KOPT-K1 (cell line): ENCODE data around the gene CAMK2B.

Experiments
- H3K27ac ChIP-seq: fragments of 200-600 bp; sonication (generic); 2 replicates; pipeline ENCODE4 v1.5.1; 2016; ENCODE audit warnings: antibody characterized with exemption, mild to moderate bottlenecking, low read depth, low read length; ENCODE audit not compliant: poor library complexity, severe bottlenecking
- H3K36me3 ChIP-seq: fragments of 200-600 bp; sonication (generic); 2 replicates; pipeline ENCODE4 v1.5.1; 2017; ENCODE audit warnings: antibody characterized with exemption, mild to moderate bottlenecking, low read length, moderate library complexity; ENCODE audit not compliant: insufficient read depth
- H3K9me3 ChIP-seq: fragments of 200-600 bp; sonication (generic); 2 replicates; pipeline ENCODE4 v1.5.1; 2017; ENCODE audit warnings: antibody characterized with exemption, low read length, mild to moderate bottlenecking; ENCODE audit not compliant: insufficient read depth, poor library complexity, severe bottlenecking

CAMK2B gene

GRCh38 chr7:44287488-44288380, 37.7 kb downstream of the CAMK2B start:
- Histone ChIP-seq H3K27ac (no peak overlapping the region), H3K9me3 (no peaks in the 10 kb centered on the region), H3K36me3 (no peaks in the 10 kb centered on the region)

- H3K36me3 ChIP-seq: no peaks in the 10 kb centered on the region
- no peak overlapping the region for H3K27ac ChIP-seq
- H3K9me3 ChIP-seq: no peaks in the 10 kb centered on the region
Observed at GRCh38 chr7:44286618-44287487, 38.5 kb downstream of the CAMK2B start.

GRCh38 chr7:44286182-44286617, 39.2 kb downstream of the CAMK2B start:
- no peaks in the 10 kb centered on the region for H3K36me3 ChIP-seq
- no peak overlapping the region for H3K27ac ChIP-seq
- H3K9me3 ChIP-seq: no peaks in the 10 kb centered on the region

GRCh38 chr7:44285561-44285960, 39.8 kb downstream of the CAMK2B start:
- Histone ChIP-seq H3K27ac (no peak overlapping the region), H3K9me3 (no peaks in the 10 kb centered on the region), H3K36me3 (no peaks in the 10 kb centered on the region)

GRCh38 chr7:44284881-44285541, 40.4 kb downstream of the CAMK2B start:
- H3K36me3 ChIP-seq: no peaks in the 10 kb centered on the region

GRCh38 chr7:44284216-44284615, 41.2 kb downstream of the CAMK2B start:
- no peak overlapping the region for H3K27ac ChIP-seq
- no peaks in the 10 kb centered on the region for H3K9me3 ChIP-seq

More at GRCh38 chr7:44284881-44285541, 40.4 kb downstream of the CAMK2B start:
- Histone ChIP-seq H3K9me3 (no peaks in the 10 kb centered on the region), H3K27ac (no peak overlapping the region)

GRCh38 chr7:44283381-44284211, 41.8 kb downstream of the CAMK2B start:
- H3K27ac ChIP-seq: no peak overlapping the region
- H3K9me3 ChIP-seq: no peaks in the 10 kb centered on the region
- H3K36me3 ChIP-seq: no peaks in the 10 kb centered on the region

More at GRCh38 chr7:44284216-44284615, 41.2 kb downstream of the CAMK2B start:
- H3K36me3 ChIP-seq: no peaks in the 10 kb centered on the region

- Histone ChIP-seq H3K9me3 (no peaks in the 10 kb centered on the region), H3K27ac (no peak overlapping the region), H3K36me3 (no peaks in the 10 kb centered on the region)
Observed at GRCh38 chr7:44282601-44283171, 42.7 kb downstream of the CAMK2B start.

GRCh38 chr7:44281811-44282600, 43.4 kb downstream of the CAMK2B start:
- no peaks in the 10 kb centered on the region for H3K36me3 ChIP-seq
- H3K27ac ChIP-seq: no peak overlapping the region
- no peaks in the 10 kb centered on the region for H3K9me3 ChIP-seq

- H3K27ac ChIP-seq: no peak overlapping the region
- no peaks in the 10 kb centered on the region for H3K9me3 ChIP-seq
- no peaks in the 10 kb centered on the region for H3K36me3 ChIP-seq
Observed at GRCh38 chr7:44280993-44281721, 44.2 kb downstream of the CAMK2B start.

- Histone ChIP-seq H3K27ac (no peak overlapping the region), H3K36me3 (no peaks in the 10 kb centered on the region)
Observed at GRCh38 chr7:44280636-44280992, 44.8 kb downstream of the CAMK2B start.

GRCh38 chr7:44279731-44280505, 45.5 kb downstream of the CAMK2B start:
- H3K36me3 ChIP-seq: no peaks in the 10 kb centered on the region
- no peak overlapping the region for H3K27ac ChIP-seq
- H3K9me3 ChIP-seq: no peaks in the 10 kb centered on the region

More at GRCh38 chr7:44280636-44280992, 44.8 kb downstream of the CAMK2B start:
- H3K9me3 ChIP-seq: no peaks in the 10 kb centered on the region
